ENCODE data around the gene PABPN1L.

The PABPN1L gene

GRCh38 chr16:88814144-88814502, 52.3 kb downstream of the PABPN1L start:
- no peak for TF ChIP-seq CTCF (IDR thresholded peaks at IDR 0.05; ENCODE audit: borderline replicate concordance, control extremely low read depth, extremely low read depth, insufficient read depth, missing control alignments)
- DNase-seq (ENCODE audit: low spot score): no peak
- in situ Hi-C loops (cut with MboI; ENCODE audit: low sequenced_read_pairs, unreplicated experiment): no loop called here
